Thyroid gland (tissue), 4 donors: ENCODE data around the gene NAT10. TPM values are rescaled to one million over a fixed set of nuclear protein-coding genes. Genes with fewer than 3 reads are reported as not detected.
A peak's percentile ranks its signal among the peaks of the same experiment; 100 is the strongest.
"Not testable (repeated sequence)": the region's sequence is repeated elsewhere in the genome, so short reads cannot be mapped to it uniquely, and the experiment has no call there.

Experiments used
- DNase-seq, 2 donors: peaks; one replicate each; pipeline ENCODE4 v3.0.0-alpha.2; 2019
- H3K27ac ChIP-seq, 3 donors: fragments of 200-600 bp; sonication (generic); 1 replicate in 2 of 3; 2 replicates in 1 of 3; pipeline ENCODE4 v1.5.1; 2016 to 2019; ENCODE audit warnings: mild to moderate bottlenecking in 1 of 3, moderate library complexity in 1 of 3
- H3K27me3 ChIP-seq: fragments of 200-600 bp; sonication (generic); one replicate; pipeline ENCODE4 v1.5.1; 2019
- H3K36me3 ChIP-seq, 2 donors: fragments of 200-600 bp; sonication (generic); one replicate each; pipeline ENCODE4 v1.5.1; 2016 to 2019
- H3K4me1 ChIP-seq, 2 donors: fragments of 200-600 bp; sonication (generic); one replicate each; pipeline ENCODE4 v1.5.1; 2017 to 2019
- H3K4me3 ChIP-seq, 3 donors: fragments of 200-600 bp; sonication (generic); replicated peaks in 1 of 3; 1 replicate in 2 of 3; 2 replicates in 1 of 3; pipeline ENCODE4 v1.5.1; 2016; ENCODE audit warnings: mild to moderate bottlenecking in 1 of 3
- H3K9me3 ChIP-seq: fragments of 200-600 bp; sonication (generic); one replicate; pipeline ENCODE4 v1.5.1; 2017
- POLR2A ChIP-seq, 2 donors: fragments of 450-650 bp; IDR thresholded peaks; one replicate each; pipeline ENCODE4 v1.6.1; 2017; ENCODE audit warnings: antibody characterized with exemption in 2 of 2, mild to moderate bottlenecking in 2 of 2, moderate library complexity in 1 of 2
- WGBS, 2 donors: methylation state at CpG; one replicate each; pipeline ENCODE4 v1.1.5; 2017; 5-methylcytosine and 5-hydroxymethylcytosine counted together
- intact Hi-C: fragments of 100-400 bp; cut with DNase I; formaldehyde crosslinking; loops from one replicate; pipeline ENCODE4 v1.15.1; 2023
- total RNA-seq, 4 donors: library from RNA; depleted of rRNA; stranded (reverse); fragments of >200 nt; gene quantifications; one replicate each; pipeline ENCODE4 v1.2.3, GENCODE V29; 2016
- TF ChIP-seq, protein P1 (sequence below), 6 experiments: fragments of 200-600 bp in 3 of 6; fragments of 450-650 bp in 3 of 6; sonication (generic) in 3 of 6; IDR thresholded peaks; one replicate each; pipeline ENCODE4 v1.5.1; 2016 to 2019; ENCODE audit warnings: antibody characterized with exemption in 6 of 6, mild to moderate bottlenecking in 2 of 6, inconsistent platforms in 1 of 6, moderate library complexity in 1 of 6

NAT10 gene
- total RNA-seq, 4 donors from 2014 or later: 25.9 to 32.9 (median 31.2) TPM

GRCh38 chr11:34086554-34087283, 18.7 kb upstream of the NAT10 start:
- H3K9me3 ChIP-seq: no peaks in the 10 kb centered on the region
- 93 to 94% methylated on average over 4 of the region's 4 CpGs for WGBS, 2 donors
- intact Hi-C loops: no loop called here
- no peaks in the 10 kb centered on the region for H3K27me3 ChIP-seq
- DNase-seq: no peak
- no peaks in the 10 kb centered on the region for H3K4me1 ChIP-seq
- H3K4me3 ChIP-seq: no peak overlapping the region
- no peak for TF ChIP-seq POLR2A (IDR thresholded peaks at IDR 0.05)
- TF ChIP-seq, protein P1, sequence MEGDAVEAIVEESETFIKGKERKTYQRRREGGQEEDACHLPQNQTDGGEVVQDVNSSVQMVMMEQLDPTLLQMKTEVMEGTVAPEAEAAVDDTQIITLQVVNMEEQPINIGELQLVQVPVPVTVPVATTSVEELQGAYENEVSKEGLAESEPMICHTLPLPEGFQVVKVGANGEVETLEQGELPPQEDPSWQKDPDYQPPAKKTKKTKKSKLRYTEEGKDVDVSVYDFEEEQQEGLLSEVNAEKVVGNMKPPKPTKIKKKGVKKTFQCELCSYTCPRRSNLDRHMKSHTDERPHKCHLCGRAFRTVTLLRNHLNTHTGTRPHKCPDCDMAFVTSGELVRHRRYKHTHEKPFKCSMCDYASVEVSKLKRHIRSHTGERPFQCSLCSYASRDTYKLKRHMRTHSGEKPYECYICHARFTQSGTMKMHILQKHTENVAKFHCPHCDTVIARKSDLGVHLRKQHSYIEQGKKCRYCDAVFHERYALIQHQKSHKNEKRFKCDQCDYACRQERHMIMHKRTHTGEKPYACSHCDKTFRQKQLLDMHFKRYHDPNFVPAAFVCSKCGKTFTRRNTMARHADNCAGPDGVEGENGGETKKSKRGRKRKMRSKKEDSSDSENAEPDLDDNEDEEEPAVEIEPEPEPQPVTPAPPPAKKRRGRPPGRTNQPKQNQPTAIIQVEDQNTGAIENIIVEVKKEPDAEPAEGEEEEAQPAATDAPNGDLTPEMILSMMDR (IDR thresholded peaks at IDR 0.05): no peak
- H3K36me3 ChIP-seq: peaks cover 76 to 84% of the 10 kb centered on the region in 2 donors
- H3K27ac ChIP-seq: no peak overlapping the region

DNA sequence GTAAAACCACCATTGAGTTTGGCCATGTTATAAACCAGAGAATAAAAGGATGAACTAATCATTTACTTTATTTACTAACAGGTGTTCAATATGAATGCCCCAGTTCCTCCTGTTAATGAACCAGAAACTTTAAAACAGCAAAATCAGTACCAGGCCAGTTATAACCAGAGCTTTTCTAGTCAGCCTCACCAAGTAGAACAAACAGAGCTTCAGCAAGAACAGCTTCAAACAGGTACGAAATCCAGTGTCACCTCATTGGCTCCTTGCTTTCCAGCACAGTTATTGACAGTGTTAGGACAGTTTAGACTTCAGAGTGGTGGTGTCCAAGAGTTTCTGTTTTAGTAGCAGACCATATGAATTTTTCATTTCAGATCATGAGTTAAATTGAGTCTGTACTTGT, 13.6 kb upstream of the NAT10 start:
- Histone ChIP-seq H3K36me3 (peaks cover 73 to 83% of the 10 kb centered on the region in 2 donors), H3K27me3 (no peaks in the 10 kb centered on the region), H3K27ac (no peak overlapping the region), H3K4me3 (no peak overlapping the region), H3K4me1 (no peaks in the 10 kb centered on the region), H3K9me3 (no peaks in the 10 kb centered on the region)
- no peak for DNase-seq
- 90 to 95% methylated on average over 1 of the region's 1 CpG for WGBS, 2 donors
- intact Hi-C loops: no loop called here
- TF ChIP-seq, protein P1 (IDR thresholded peaks at IDR 0.05): no peak
- TF ChIP-seq POLR2A (IDR thresholded peaks at IDR 0.05): no peak

GRCh38 chr11:34094900-34095299, 10.5 kb upstream of the NAT10 start:
- H3K4me3 ChIP-seq, H3K9me3 ChIP-seq, intact Hi-C loops, DNase-seq, H3K4me1 ChIP-seq, H3K27me3 ChIP-seq, H3K27ac ChIP-seq: not testable (repeated sequence)
- 94 to 97% methylated on average over 2 of the region's 2 CpGs for WGBS, 2 donors
- H3K36me3 ChIP-seq: peaks cover 75 to 88% of the 10 kb centered on the region in 2 donors

DNA sequence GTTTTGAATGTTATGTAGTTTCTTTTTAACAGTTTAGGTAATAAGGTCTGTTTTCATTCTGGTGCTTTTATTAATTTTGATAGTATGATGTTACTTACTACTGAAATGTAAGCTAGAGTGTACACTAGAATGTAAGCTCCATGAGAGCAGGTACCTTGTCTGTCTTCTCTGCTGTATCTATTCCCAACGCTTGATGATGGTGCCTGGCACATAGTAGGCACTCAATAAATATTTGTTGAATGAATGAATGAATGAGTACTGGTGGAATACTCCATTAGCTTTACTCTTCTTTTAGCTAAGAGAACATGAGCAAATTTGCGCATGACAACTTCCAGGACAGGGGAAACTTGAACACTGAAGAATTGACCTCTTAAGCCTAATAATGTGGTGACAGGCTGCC, 6.6 kb upstream of the NAT10 start:
- Histone ChIP-seq H3K4me3 (no peak overlapping the region), H3K36me3 (peaks cover 50 to 67% of the 10 kb centered on the region in 2 donors), H3K27me3 (no peaks in the 10 kb centered on the region), H3K27ac (no peak overlapping the region), H3K9me3 (no peaks in the 10 kb centered on the region), H3K4me1 (no peaks in the 10 kb centered on the region)
- intact Hi-C loops: no loop called here
- 94 to 97% methylated on average over 2 of the region's 2 CpGs for WGBS, 2 donors
- TF ChIP-seq POLR2A (IDR thresholded peaks at IDR 0.05): no peak
- TF ChIP-seq, protein P1 (IDR thresholded peaks at IDR 0.05): no peak
- no peak for DNase-seq

- no peaks in the 10 kb centered on the region for H3K27me3 ChIP-seq
- no peaks in the 10 kb centered on the region for H3K9me3 ChIP-seq
- DNase-seq: no peak
- peaks cover 8 to 16% of the 10 kb centered on the region in 2 donors for H3K4me1 ChIP-seq
- WGBS, 2 donors: 20 to 24% methylated on average over 6 of the region's 6 CpGs
- intact Hi-C loops: loop anchor here (10.0 kb wide), 1 partner anchor 110 kb away; no protein-coding TSS in a partner anchor
- H3K4me3 ChIP-seq: peak overlapping the region in 1 of 3 donors; percentile 73
- TF ChIP-seq POLR2A (IDR thresholded peaks at IDR 0.05): no peak
- TF ChIP-seq, protein P1 (IDR thresholded peaks at IDR 0.05): no peak
- H3K27ac ChIP-seq: peak overlapping the region; percentile 39 to 92 (median 91)
- peaks cover 20 to 29% of the 10 kb centered on the region in 2 donors for H3K36me3 ChIP-seq
Measured at GRCh38 chr11:34104680-34105078, 750 bp upstream of the NAT10 start.
